Panc1 (cell line): ENCODE results near the gene FBXW8.

Source experiments
- CTCF ChIP-seq: fragments of 450-650 bp; IDR thresholded peaks from 2 replicates; pipeline ENCODE4 v1.5.1; 2017; ENCODE audit warnings: mild to moderate bottlenecking
- POLR2AphosphoS5 ChIP-seq: IDR thresholded peaks from 2 replicates; pipeline ENCODE4 v1.6.1; 2012; ENCODE audit warnings: mild to moderate bottlenecking, low read depth, low read length, moderate library complexity
- REST ChIP-seq, 2 experiments: IDR thresholded peaks; 2 replicates each; pipeline ENCODE4 v1.6.1; 2011 to 2012; ENCODE audit warnings: low read depth in 2 of 2, control low read depth in 1 of 2, low read length in 1 of 2, mild to moderate bottlenecking in 1 of 2, moderate library complexity in 1 of 2; ENCODE audit not compliant: insufficient read depth in 1 of 2
- SIN3A ChIP-seq: IDR thresholded peaks from 2 replicates; pipeline ENCODE4 v1.6.1; 2012; ENCODE audit warnings: low read depth, mild to moderate bottlenecking, low read length, moderate library complexity, borderline replicate concordance; ENCODE audit not compliant: insufficient read depth
- TCF7L2 ChIP-seq: IDR thresholded peaks from 2 replicates; pipeline ENCODE4 v1.6.1; 2011; ENCODE audit warnings: mild to moderate bottlenecking, low read depth, low read length, inconsistent platforms

GRCh38 chr12:116916714-116917114 is 6.0 kb downstream of the FBXW8 start:
- no peak for TF ChIP-seq TCF7L2
- TF ChIP-seq CTCF, result no peak
- TF ChIP-seq POLR2AphosphoS5, result no peak
- no peak for TF ChIP-seq SIN3A
- no peak for TF ChIP-seq REST (IDR thresholded peaks at IDR 0.05; ENCODE audit: insufficient read depth in 1 of 2, low read depth in 2 of 2, low read length in 1 of 2)
